ENCODE results near the gene ERC2.
"Not testable (repeated sequence)": the region's sequence is repeated elsewhere in the genome, so short reads cannot be mapped to it uniquely, and the experiment has no call there.

The ERC2 gene

DNA sequence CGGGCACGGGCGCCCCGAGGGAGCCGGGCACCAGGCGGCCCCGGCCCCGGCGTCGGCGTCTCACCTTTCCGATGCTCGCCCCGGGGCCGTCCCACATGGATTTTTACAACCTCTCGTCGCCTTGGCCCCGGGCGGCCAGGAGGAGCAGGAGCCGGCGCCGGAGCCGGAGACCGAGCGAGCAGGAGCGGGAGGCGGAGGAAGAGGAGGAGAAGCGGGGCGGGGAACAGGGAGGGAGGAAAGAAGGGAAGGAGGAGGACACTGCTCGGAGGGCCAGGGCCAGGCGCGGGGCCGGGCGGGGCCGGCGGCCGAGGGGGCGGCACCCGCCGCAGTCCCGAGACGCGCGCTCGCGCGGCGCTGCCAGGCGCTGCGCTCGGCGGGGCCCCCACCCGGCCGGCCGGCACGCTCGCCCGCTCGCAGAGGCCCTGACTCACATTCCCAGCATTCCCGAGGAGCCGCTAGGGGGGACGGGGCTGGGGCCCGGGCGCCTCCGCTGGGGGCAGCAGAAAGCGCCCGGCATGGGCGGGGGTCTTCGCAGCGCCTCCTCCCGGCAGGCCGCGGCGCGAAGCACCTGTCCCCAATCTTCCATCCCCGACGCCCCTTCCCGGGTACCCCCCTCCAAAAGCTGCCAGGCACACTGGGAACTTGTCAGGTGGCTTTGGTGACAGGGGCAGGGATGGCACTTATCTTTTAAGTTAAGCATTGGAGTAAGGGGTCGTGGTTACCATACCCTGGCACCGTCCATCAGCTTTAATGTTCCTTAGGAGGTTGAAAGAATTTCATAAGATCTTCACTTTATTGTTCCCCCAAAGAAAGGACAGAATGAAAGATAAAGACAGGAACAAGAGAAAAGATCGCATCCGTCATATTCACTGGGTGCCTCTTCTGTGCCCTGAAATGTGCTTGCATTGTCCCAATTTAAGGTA lies at the start of gene ERC2:
ERC2 (minus strand) TSS at position 284 of the 923 bp plus-strand sequence.
- DNase-seq (ENCODE audit: extremely low spot score, insufficient read length, low read depth), result no peak

DNA sequence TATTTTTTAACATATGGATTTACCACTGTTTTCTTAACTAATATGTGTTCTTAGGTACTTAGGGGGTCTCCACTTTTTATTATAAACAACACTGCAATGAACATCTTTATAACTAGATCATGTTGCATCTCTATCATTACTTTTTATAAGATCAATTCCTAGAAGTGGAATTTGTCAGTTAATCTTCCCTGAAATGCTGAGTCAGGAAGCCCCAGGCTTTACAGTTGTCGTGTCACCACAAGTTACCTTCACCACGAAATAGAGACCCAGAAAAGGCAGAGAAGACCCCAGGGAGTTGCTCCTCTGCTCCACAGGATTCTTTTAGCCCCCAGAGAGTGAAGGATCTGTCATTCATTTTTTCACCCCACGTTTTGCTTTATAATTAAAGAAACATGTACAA lies 34.5 kb upstream of the ERC2 start:
- no peak for FAIRE-seq
- no peak for DNase-seq (ENCODE audit: extremely low spot score, insufficient read length, low read depth)

More for the DNA sequence above, at the start of gene ERC2:
- FAIRE-seq, result no peak

- DNase-seq (ENCODE audit: extremely low spot score, insufficient read length, low read depth); FAIRE-seq: not testable (repeated sequence)
Measured at GRCh38 chr3:56496376-56496775, 28.1 kb upstream of the ERC2 start.

- DNase-seq (ENCODE audit: extremely low spot score, insufficient read length, low read depth) (peak; percentile 72), FAIRE-seq (peak; percentile 93)
Measured at GRCh38 chr3:56494679-56495322, 26.5 kb upstream of the ERC2 start.

- DNase-seq (ENCODE audit: extremely low spot score, insufficient read length, low read depth) (no peak), FAIRE-seq (no peak)
Measured at GRCh38 chr3:56491566-56491965, 23.3 kb upstream of the ERC2 start.

DNA sequence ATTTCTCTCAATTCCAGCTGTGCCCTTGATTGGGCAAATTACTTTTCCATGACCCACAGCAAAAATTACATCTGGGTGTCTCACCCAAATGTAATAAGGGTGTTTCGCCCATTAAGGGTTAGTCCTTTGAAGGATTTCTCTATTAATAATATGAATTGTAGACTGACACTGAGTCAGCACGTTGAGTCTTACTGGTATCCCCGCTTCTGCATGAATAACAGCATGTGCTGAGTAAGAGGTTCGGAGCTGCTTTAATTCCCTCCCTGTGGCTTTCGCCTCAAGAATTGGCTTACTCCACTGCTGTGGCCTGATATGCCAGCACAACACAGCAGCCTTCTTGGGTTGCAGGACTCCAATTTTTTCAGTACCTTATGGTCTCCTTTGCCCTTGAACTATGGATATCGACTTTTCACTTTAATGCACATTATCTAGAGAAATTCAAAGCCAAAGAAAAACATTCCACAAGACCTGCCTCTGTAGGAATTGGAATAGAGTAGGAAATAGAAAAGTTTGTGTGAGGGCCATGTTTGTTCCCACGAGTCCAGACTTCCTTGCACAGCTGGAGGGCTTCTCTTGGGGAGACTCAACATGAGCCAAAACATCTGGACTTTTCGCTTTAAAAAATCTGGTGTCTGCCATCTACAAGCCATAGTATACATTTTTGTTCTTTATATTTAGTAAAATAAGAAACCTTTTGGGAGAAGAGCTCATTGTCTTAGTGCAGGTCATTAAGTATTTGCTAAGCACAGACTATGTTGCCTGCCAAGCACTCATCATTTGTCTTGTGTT lies 20.7 kb upstream of the ERC2 start:
- DNase-seq (ENCODE audit: extremely low spot score, insufficient read length, low read depth), result no peak
- no peak for FAIRE-seq

GRCh38 chr3:56484525-56485032 lies 16.3 kb upstream of the ERC2 start:
- DNase-seq (ENCODE audit: extremely low spot score, insufficient read length, low read depth), result no peak
- no peak for FAIRE-seq

GRCh38 chr3:56484122-56484521 lies 15.9 kb upstream of the ERC2 start:
- DNase-seq (ENCODE audit: extremely low spot score, insufficient read length, low read depth) (no peak), FAIRE-seq (no peak)

GRCh38 chr3:56477646-56478045 lies 9.4 kb upstream of the ERC2 start:
- no peak for DNase-seq (ENCODE audit: extremely low spot score, insufficient read length, low read depth)
- FAIRE-seq, result no peak

GRCh38 chr3:56476771-56477170 lies 8.5 kb upstream of the ERC2 start:
- no peak for FAIRE-seq
- no peak for DNase-seq (ENCODE audit: extremely low spot score, insufficient read length, low read depth)

GRCh38 chr3:56471771-56472170 lies 3.5 kb upstream of the ERC2 start:
- FAIRE-seq (no peak), DNase-seq (ENCODE audit: extremely low spot score, insufficient read length, low read depth) (no peak)

DNA sequence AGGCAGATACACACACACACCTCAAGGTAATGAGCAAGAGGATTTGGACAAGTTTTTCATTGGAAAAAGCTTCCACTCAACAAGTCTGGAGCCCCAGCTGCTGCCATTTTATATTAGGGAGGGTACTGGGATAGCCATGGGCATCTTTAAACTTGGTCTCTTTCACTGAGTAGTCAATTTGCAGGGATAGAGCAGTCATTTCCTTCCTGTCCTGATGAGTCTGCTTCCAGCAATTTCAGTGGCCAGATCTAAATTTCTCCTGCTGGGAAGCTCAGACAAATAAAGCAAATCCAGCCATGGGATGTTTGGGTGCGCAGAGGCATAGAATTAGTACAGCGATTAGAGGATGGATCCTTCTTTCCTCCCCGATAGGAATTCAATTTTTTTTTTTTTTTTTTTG lies 874 bp upstream of the ERC2 start:
- no peak for FAIRE-seq
- no peak for DNase-seq (ENCODE audit: extremely low spot score, insufficient read length, low read depth)

DNA sequence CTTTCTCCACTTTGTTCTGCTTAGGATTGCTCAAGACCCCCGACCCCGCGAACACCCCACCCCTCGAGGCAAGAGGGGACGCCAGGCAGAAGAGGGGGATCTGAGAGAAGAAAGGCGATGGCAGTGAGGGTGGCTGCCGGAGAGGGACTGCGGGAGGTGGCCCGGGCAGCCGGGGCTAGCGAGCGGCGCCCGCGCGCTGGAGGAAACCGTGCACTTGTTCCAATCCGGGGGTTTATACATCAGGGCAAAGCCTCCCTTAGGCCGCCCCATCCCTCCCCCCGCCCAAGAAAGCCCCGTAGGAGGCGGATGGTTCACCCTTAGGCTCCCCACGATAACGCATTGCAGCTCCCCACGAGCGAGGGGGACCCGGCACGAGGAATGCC lies 475 bp downstream of the ERC2 start:
- no peak for FAIRE-seq
- DNase-seq (ENCODE audit: extremely low spot score, insufficient read length, low read depth), result no peak

DNA sequence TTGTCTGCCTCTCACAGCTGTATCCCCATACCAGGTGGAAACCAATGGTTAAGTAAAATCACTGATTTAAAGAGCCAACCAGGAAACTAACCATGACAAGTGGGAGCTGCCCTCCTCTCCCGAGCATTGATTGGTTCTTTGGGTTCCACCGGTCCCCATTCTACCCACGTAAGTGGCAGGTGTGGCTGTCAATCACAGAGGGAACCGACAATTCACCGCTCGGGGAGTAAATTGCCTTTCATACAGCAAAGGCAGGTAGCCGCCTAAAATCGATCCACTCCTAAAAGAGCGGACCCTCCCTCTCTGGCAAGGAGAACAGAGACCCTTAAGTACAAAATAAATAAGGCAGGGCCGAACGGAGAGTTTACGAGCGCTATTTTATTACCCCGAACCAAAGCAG lies 1.2 kb downstream of the ERC2 start:
- no peak for FAIRE-seq
- DNase-seq (ENCODE audit: extremely low spot score, insufficient read length, low read depth), result no peak

- DNase-seq (ENCODE audit: extremely low spot score, insufficient read length, low read depth) (no peak), FAIRE-seq (no peak)
Measured at GRCh38 chr3:56459719-56460118, 8.5 kb downstream of the ERC2 start.

DNA sequence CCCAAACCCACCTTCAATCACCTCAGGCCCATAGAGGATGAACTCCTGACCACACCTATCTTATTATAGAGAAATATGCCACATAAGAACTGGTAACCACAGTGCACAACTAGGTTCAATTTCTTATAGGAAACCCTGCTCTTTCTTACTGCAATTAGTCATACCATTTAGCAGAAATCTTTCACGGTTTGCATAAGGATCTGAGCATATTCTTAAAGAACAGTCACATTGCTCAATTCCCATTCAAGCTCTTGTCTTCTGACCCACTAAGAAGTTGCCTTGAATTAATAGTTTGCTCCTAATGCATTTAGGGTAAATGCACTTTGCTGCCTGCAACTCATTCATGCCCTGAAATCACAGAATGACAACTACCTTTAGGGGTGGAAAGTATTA lies 9.2 kb downstream of the ERC2 start:
- DNase-seq (ENCODE audit: extremely low spot score, insufficient read length, low read depth) (no peak), FAIRE-seq (no peak)

DNA sequence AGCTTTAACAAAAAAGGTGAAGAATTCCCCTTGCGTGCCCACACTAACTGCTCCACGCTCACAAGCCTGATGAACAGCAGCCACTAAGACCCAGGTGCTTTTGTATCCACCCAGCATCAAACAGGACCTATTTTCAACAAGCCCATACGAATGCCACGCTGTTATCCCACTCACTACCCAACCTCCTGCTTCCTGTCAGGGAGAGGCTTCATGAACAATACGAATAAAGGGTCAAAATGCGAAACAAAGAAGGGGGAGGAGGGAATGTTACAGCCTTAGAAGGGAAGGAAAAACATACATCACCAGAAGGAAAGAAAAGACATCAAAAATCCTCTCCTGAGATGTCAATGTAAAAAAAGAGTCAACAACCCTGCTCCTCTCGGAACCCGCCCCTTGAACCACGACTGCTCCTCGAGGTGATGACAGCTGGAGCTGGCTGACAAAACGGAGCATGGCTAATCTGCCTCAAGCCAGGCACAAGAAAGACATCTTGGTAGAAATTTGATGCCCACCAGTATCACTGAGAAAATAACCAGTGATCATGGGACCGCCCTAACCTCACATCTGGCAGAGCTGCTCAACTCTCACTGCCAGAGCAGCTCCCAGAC lies 9.7 kb downstream of the ERC2 start:
- DNase-seq (ENCODE audit: extremely low spot score, insufficient read length, low read depth), result no peak
- no peak for FAIRE-seq

GRCh38 chr3:56456117-56456516 lies 12.2 kb downstream of the ERC2 start:
- no peak for FAIRE-seq
- DNase-seq (ENCODE audit: extremely low spot score, insufficient read length, low read depth), result no peak

- no peak for FAIRE-seq
- DNase-seq (ENCODE audit: extremely low spot score, insufficient read length, low read depth), result no peak
Measured at GRCh38 chr3:56453011-56453410, 15.3 kb downstream of the ERC2 start.

DNA sequence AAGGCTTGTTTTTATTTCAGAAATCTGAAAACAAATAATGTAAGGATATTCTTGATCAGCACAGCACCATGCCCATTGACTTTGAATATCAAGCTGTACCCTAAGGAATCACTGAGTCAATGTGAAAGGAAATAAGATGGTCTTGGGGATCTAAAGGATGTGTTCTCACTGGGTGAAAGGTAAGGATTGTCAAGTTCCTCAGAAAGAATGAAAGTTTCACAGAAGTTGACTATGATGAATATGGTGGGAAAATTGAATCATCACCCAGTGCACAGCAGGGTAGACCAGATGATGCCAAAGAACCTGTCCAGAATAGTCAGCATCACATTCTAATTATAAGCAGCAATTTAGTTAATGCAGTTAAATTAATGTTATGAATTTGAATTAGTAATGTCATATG lies 16.2 kb downstream of the ERC2 start:
- DNase-seq (ENCODE audit: extremely low spot score, insufficient read length, low read depth), result no peak
- FAIRE-seq, result no peak
